Astrocyte of the spinal cord (primary cell): ENCODE results near the gene TRIM43B.
"Not testable (repeated sequence)": the region's sequence is repeated elsewhere in the genome, so short reads cannot be mapped to it uniquely, and the experiment has no call there.

ENCODE experiments used
- DNase-seq: peaks from one replicate; pipeline ENCODE4 v3.0.0; 2011; ENCODE audit warnings: low read depth, low spot score
- H3K4me3 ChIP-seq: 2 replicates; pipeline ENCODE4 v1.5.1; 2011; ENCODE audit warnings: low read depth, mild to moderate bottlenecking, low read length, moderate library complexity
- in situ Hi-C: cut with HindIII; loops from 2 replicates; pipeline ENCODE4 v1.10.0; 2017; ENCODE audit warnings: low sequenced_read_pairs
- TF ChIP-seq, protein P1 (sequence below): IDR thresholded peaks from 2 replicates; pipeline ENCODE4 v1.5.1; 2012; ENCODE audit warnings: low read depth, mild to moderate bottlenecking, low read length, inconsistent platforms

TRIM43B gene

DNA sequence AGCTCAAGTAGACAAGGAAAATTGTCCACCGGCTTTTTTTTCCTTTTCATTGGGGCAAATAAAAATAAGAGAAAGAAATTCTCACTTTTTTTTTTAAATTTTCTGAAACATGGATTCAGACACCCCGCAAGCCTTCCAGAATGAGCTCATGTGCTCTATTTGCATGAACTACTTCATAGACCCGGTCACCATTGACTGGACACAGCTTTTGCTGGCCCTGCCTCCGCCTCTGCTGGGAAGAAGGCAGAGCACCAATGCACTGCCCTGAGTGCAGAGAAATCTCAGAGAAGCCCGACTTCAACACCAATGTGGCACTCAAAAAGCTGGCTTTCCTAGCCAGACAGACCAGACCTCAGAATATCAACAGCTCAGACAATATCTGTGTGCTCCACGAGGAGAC is 30.2 kb upstream of the TRIM43B start:
- DNase-seq = no peak
- TF ChIP-seq, protein P1, sequence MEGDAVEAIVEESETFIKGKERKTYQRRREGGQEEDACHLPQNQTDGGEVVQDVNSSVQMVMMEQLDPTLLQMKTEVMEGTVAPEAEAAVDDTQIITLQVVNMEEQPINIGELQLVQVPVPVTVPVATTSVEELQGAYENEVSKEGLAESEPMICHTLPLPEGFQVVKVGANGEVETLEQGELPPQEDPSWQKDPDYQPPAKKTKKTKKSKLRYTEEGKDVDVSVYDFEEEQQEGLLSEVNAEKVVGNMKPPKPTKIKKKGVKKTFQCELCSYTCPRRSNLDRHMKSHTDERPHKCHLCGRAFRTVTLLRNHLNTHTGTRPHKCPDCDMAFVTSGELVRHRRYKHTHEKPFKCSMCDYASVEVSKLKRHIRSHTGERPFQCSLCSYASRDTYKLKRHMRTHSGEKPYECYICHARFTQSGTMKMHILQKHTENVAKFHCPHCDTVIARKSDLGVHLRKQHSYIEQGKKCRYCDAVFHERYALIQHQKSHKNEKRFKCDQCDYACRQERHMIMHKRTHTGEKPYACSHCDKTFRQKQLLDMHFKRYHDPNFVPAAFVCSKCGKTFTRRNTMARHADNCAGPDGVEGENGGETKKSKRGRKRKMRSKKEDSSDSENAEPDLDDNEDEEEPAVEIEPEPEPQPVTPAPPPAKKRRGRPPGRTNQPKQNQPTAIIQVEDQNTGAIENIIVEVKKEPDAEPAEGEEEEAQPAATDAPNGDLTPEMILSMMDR = no peak
- in situ Hi-C loops = no loop called here
- no peak overlapping the region for H3K4me3 ChIP-seq

DNA sequence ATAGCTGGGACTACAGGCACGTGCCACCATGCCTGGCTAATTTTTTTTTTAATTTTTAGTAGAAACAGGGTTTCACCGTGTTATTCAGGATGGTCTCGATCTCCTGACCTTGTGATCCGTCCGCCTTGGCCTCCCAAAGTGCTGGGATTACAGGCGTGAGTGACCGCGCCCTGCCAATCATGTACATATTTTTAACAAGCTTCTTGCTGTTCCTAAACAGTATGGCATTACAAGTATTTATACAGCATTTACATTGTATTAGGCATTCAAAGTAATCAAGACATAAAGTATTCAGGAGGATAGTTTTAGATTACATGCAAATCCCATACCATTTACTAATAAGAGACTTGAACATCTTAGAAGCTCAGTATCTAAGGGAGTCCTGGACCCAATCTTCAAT is 29.7 kb upstream of the TRIM43B start:
- in situ Hi-C loops, H3K4me3 ChIP-seq, DNase-seq: not testable (repeated sequence)

GRCh38 chr2:95509408-95509807 is 24.9 kb upstream of the TRIM43B start:
- in situ Hi-C loops = no loop called here

DNA sequence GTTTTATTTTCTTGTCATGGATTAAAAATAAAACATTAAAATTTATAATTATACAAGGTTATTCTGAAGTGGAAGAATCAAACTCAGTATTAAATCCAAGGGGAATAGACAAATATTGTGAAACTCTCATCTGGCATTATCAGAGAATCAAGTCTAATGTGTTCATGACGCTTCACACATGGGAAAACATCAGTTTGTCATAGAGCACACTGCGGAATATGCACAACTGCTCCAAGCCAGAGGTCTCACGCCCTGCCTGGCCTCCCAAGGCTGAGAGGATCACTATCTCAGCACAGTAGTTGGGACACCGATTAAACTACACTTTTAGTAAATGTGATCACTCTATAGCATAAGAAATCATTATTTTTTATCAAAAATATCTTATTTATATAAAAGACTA is 20.7 kb upstream of the TRIM43B start:
- in situ Hi-C loops = no loop called here
- DNase-seq = no peak
- TF ChIP-seq, protein P1 = no peak
- H3K4me3 ChIP-seq = no peak overlapping the region

More at GRCh38 chr2:95509408-95509807, 24.9 kb upstream of the TRIM43B start:
- DNase-seq = no peak
- TF ChIP-seq, protein P1 = no peak
- H3K4me3 ChIP-seq = no peak overlapping the region

DNA sequence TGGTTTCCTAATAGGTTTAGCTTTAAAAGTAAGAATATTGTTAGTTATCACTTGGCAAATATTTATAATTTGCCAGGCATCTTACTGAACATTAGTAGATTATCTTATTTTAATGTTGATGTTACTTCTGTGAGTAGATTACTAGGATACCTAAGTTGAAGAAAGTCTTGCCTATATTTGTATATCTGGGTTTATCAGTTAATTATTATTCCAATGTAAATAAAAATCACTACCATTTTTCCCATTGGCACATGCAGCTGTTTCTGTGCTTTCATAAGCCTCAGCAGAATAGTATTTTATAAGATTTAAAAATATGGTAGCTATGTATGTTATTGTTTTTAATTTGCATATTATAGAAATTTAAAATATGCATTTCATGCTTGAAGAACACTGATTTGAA is 16.3 kb upstream of the TRIM43B start:
- DNase-seq = no peak
- TF ChIP-seq, protein P1 = no peak
- in situ Hi-C loops = no loop called here
- no peak overlapping the region for H3K4me3 ChIP-seq

- DNase-seq, H3K4me3 ChIP-seq, in situ Hi-C loops: not testable (repeated sequence)
Observed at GRCh38 chr2:95492076-95492475, 7.5 kb upstream of the TRIM43B start.

DNA sequence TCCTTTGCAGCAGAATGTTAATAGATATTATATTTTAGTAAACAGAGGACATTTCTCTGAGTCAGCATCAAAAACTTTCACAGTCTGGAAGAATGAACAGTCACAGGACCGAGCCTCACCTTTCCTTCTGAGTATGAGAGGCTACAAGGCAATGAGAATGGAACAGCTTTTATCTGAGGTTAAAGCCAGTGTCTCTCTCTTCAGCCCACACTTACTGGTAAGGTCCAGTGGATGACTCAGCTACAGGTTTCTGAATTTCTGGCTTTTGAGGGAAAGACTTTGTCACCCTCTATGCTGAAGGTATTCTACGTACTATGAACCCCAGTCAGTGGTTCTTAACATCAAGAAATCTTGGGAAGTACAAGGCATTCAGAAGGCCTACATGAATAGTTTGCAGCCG is 9.5 kb downstream of the TRIM43B start:
- in situ Hi-C loops, H3K4me3 ChIP-seq, DNase-seq: not testable (repeated sequence)

GRCh38 chr2:95467984-95468383 is 16.6 kb downstream of the TRIM43B start:
- H3K4me3 ChIP-seq, in situ Hi-C loops, DNase-seq: not testable (repeated sequence)

DNA sequence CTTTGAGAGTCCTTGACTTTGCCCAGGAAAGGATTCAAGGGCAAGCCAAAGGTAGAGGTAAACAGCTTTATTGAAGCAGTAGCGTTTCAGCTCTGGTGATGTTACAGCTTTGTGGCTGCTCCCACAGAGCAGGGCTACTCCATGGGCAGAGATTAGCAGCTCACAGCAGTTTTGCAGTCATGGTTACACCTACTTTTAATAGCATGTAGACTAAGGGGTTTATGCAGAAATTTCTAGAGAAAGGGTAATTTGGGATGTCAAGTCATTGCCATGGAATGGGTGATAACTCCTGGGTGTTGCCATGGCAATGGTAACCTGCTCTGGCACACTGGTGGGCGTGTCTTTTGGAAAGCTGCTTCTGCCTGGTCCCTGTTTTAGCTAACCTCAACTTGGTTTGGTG is 18.0 kb downstream of the TRIM43B start:
- DNase-seq, in situ Hi-C loops: not testable (repeated sequence)

GRCh38 chr2:95463292-95463691 is 21.3 kb downstream of the TRIM43B start:
- DNase-seq, H3K4me3 ChIP-seq, in situ Hi-C loops: not testable (repeated sequence)

More for the DNA sequence above, 18.0 kb downstream of the TRIM43B start:
- not testable (repeated sequence) for H3K4me3 ChIP-seq

GRCh38 chr2:95445317-95445716 is 39.2 kb downstream of the TRIM43B start:
- in situ Hi-C loops, DNase-seq, H3K4me3 ChIP-seq: not testable (repeated sequence)

DNA sequence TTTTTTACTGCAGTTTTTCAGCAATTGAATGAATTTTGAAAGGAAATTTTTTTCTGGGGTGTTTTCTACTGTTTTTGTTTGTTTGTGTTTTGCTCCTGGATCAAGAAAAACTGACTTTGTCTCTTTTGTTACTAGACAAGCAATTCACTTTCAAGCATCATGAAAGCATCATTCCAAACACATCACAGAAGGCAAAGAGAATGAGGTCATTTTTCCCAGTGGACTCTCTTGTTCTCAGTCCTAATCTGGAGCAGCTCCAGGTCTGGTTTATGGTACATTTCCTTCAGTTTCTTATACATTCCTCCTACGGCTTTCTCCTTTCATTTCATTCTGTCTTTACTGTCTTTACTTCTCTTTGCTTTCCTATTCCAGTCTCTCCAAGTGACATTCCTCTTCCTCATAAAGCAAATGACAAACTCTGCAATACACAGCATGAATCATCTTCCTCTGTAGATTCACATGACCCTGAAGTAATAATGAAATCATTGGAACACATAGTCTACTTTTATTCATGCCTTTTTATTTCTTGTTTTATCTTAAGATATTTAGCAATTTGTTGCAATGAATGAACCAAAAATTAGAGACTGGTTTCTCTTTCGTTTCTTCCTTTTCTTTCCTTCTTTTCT is 42.0 kb downstream of the TRIM43B start:
- in situ Hi-C loops, H3K4me3 ChIP-seq, DNase-seq: not testable (repeated sequence)

DNA sequence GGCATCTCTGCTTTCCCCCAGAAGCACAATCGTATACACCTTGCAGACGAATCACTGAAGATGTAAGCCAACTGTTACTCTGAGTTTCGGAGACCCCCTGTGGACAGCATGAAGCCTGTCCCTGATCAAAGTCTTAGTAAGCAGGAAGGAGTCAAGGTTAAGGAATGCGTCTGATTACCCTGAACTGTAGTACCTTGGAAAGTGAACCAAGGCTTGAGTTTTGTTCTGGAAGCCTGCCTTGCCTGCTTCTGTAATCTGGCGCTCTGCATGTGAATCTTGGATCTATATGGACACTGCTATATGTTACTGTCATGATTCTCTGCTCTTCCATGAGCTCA is 48.7 kb downstream of the TRIM43B start:
- in situ Hi-C loops, DNase-seq, H3K4me3 ChIP-seq: not testable (repeated sequence)
